Measurements from ENCODE around the gene MTRFR. TPM values are rescaled to one million over a fixed set of nuclear protein-coding genes. Genes with fewer than 3 reads are reported as not detected.

Gene MTRFR
- total RNA-seq, 1 experiment from 2014 or later = 21.0 TPM

- BruUV-seq (replicated peaks) = no TSS peak
- POLR2A ChIA-PET = no interaction called here
- no peaks in the 10 kb centered on the region for H3K36me3 ChIP-seq (ENCODE audit: control insufficient read depth, insufficient read depth, low read length)
- intact Hi-C loops (cut with micrococcal nuclease; ENCODE audit: unreplicated experiment) = no loop called here
- Mint-ChIP-seq H3K27me3 (ENCODE audit: insufficient read depth, unreplicated experiment) (no peaks in the 10 kb centered on the region), H3K4me3 (ENCODE audit: unreplicated experiment) (no peak overlapping the region), H3K4me1 (ENCODE audit: low read depth, unreplicated experiment) (no peaks in the 10 kb centered on the region), H3K36me3 (ENCODE audit: insufficient read depth, unreplicated experiment) (peaks cover 22% of the 10 kb centered on the region), H3K9me3 (ENCODE audit: unreplicated experiment) (no peaks in the 10 kb centered on the region), H3K27ac (ENCODE audit: unreplicated experiment) (no peak overlapping the region)
- H3K4me1 ChIP-seq = no peaks in the 10 kb centered on the region
- no peaks in the 10 kb centered on the region for H3K27me3 ChIP-seq (replicated peaks; ENCODE audit: control insufficient read depth, insufficient read depth, low read length)
- CTCF ChIA-PET = interaction anchor here (0.7 kb wide), 1 partner anchor 52 kb away, joined by 3 read pairs; no protein-coding TSS in a partner anchor
- no peaks in the 10 kb centered on the region for H3K9me3 ChIP-seq
- no peak for DNase-seq
- no peak overlapping the region for H3K4me3 ChIP-seq (ENCODE audit: low read depth, low read length)
- no peak for TF ChIP-seq CTCF (IDR thresholded peaks at IDR 0.05; ENCODE audit: insufficient read depth in 1 of 2, low read depth in 1 of 2, low read length in 1 of 2, severe bottlenecking in 1 of 2, unreplicated experiment in 1 of 2)
Measured at GRCh38 chr12:123284669-123285068, 51.4 kb downstream of the MTRFR start.

- Histone ChIP-seq H3K27me3 (replicated peaks; ENCODE audit: control insufficient read depth, insufficient read depth, low read length) (no peaks in the 10 kb centered on the region), H3K36me3 (ENCODE audit: control insufficient read depth, insufficient read depth, low read length) (no peaks in the 10 kb centered on the region; the same call in 1 of the 2 replicates), H3K4me3 (ENCODE audit: low read depth, low read length) (no peak overlapping the region), H3K4me1 (no peaks in the 10 kb centered on the region), H3K9me3 (no peaks in the 10 kb centered on the region)
- H3K27me3 Mint-ChIP-seq (ENCODE audit: insufficient read depth, unreplicated experiment) = no peaks in the 10 kb centered on the region
- no peaks in the 10 kb centered on the region for H3K4me1 Mint-ChIP-seq (ENCODE audit: low read depth, unreplicated experiment)
- intact Hi-C loops (cut with micrococcal nuclease; ENCODE audit: unreplicated experiment) = no loop called here
- BruUV-seq (replicated peaks) = no TSS peak
- CTCF ChIA-PET = no interaction called here
- H3K9me3 Mint-ChIP-seq (ENCODE audit: unreplicated experiment) = no peaks in the 10 kb centered on the region
- POLR2A ChIA-PET = no interaction called here
- no peak overlapping the region for H3K4me3 Mint-ChIP-seq (ENCODE audit: unreplicated experiment)
- no peak for TF ChIP-seq CTCF (IDR thresholded peaks at IDR 0.05; ENCODE audit: insufficient read depth in 1 of 2, low read depth in 1 of 2, low read length in 1 of 2, severe bottlenecking in 1 of 2, unreplicated experiment in 1 of 2)
- H3K36me3 Mint-ChIP-seq (ENCODE audit: insufficient read depth, unreplicated experiment) = peaks cover 41% of the 10 kb centered on the region
- H3K27ac Mint-ChIP-seq (ENCODE audit: unreplicated experiment) = no peak overlapping the region
- no peak for DNase-seq
Measured at GRCh38 chr12:123286652-123287373, 53.6 kb downstream of the MTRFR start.

- no peak overlapping the region for H3K4me3 ChIP-seq (ENCODE audit: low read depth, low read length)
- Mint-ChIP-seq H3K9me3 (ENCODE audit: unreplicated experiment) (no peaks in the 10 kb centered on the region), H3K27ac (ENCODE audit: unreplicated experiment) (no peak overlapping the region), H3K4me1 (ENCODE audit: low read depth, unreplicated experiment) (peaks cover 6% of the 10 kb centered on the region), H3K4me3 (ENCODE audit: unreplicated experiment) (no peak overlapping the region), H3K27me3 (ENCODE audit: insufficient read depth, unreplicated experiment) (no peaks in the 10 kb centered on the region), H3K36me3 (ENCODE audit: insufficient read depth, unreplicated experiment) (peaks cover 57% of the 10 kb centered on the region)
- intact Hi-C loops (cut with micrococcal nuclease; ENCODE audit: unreplicated experiment) = no loop called here
- H3K9me3 ChIP-seq = no peaks in the 10 kb centered on the region
- peaks cover 5% of the 10 kb centered on the region for H3K4me1 ChIP-seq
- DNase-seq = no peak
- BruUV-seq (replicated peaks) = no TSS peak
- POLR2A ChIA-PET = no interaction called here
- no peak for TF ChIP-seq CTCF (IDR thresholded peaks at IDR 0.05; ENCODE audit: insufficient read depth in 1 of 2, low read depth in 1 of 2, low read length in 1 of 2, severe bottlenecking in 1 of 2, unreplicated experiment in 1 of 2)
- no peaks in the 10 kb centered on the region; the same call in 1 of the 2 replicates for H3K36me3 ChIP-seq (ENCODE audit: control insufficient read depth, insufficient read depth, low read length)
- no peaks in the 10 kb centered on the region for H3K27me3 ChIP-seq (replicated peaks; ENCODE audit: control insufficient read depth, insufficient read depth, low read length)
- CTCF ChIA-PET = no interaction called here
Measured at GRCh38 chr12:123288751-123289346, 55.6 kb downstream of the MTRFR start.
